GM12892 (cell line): ENCODE measurements around the gene RPL34.

Source experiments
- POLR2A ChIP-seq: IDR thresholded peaks from 2 replicates; pipeline ENCODE4 v1.6.1; 2011; ENCODE audit warnings: low read depth, low read length, control low read depth
- POLR2AphosphoS5 ChIP-seq: IDR thresholded peaks from 2 replicates; pipeline ENCODE4 v1.6.1; 2011; ENCODE audit warnings: low read depth, low read length, control low read depth
- TAF1 ChIP-seq: IDR thresholded peaks from 2 replicates; pipeline ENCODE4 v1.6.1; 2011; ENCODE audit warnings: low read depth, mild to moderate bottlenecking, control low read depth, low read length, borderline replicate concordance

DNA sequence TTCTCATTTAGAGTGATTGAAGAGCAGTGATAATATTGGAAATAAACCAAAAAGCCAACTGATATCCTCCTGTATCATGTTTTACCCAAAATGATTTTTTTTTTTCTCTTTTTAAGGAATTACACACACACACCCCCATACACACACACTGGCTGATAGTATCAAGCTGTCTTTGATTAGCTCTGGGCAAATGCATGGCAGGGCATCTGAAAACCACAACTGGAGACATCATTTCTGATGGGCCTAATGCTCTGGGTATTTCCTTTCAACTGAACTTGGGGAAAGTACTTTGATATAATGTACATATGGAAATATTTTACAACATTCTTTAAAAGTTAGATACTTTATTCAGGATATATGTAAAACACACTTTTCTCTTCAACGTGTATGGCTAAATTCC lies 15.9 kb downstream of the RPL34 start:
- TF ChIP-seq POLR2AphosphoS5 (no peak), POLR2A (no peak), TAF1 (no peak)
